Activated gamma-delta T cell treated with Interleukin-2 at 50 U/mL for 16 hours (primary cell): ENCODE results near the gene GEMIN5.
"Not testable (repeated sequence)": the region's sequence is repeated elsewhere in the genome, so short reads cannot be mapped to it uniquely, and the experiment has no call there.

ENCODE experiments used
- DNase-seq: peaks from one replicate; pipeline ENCODE4 v3.0.0-alpha.2; 2020

Gene GEMIN5

GRCh38 chr5:154940375-154940771 lies 2.4 kb upstream of the GEMIN5 start:
- DNase-seq = no peak

- DNase-seq = not testable (repeated sequence)
Measured at GRCh38 chr5:154939387-154939786, 1.4 kb upstream of the GEMIN5 start.

- DNase-seq = no peak
Measured at GRCh38 chr5:154937186-154937717, 759 bp downstream of the GEMIN5 start.

- no peak for DNase-seq
Measured at GRCh38 chr5:154934881-154935280, 3.1 kb downstream of the GEMIN5 start.

GRCh38 chr5:154933537-154933936 lies 4.5 kb downstream of the GEMIN5 start:
- DNase-seq = no peak

GRCh38 chr5:154923441-154924430 lies 14.3 kb downstream of the GEMIN5 start:
- no peak for DNase-seq

- DNase-seq = no peak
Measured at GRCh38 chr5:154917757-154918156, 20.3 kb downstream of the GEMIN5 start.

- no peak for DNase-seq
Measured at GRCh38 chr5:154916874-154917273, 21.1 kb downstream of the GEMIN5 start.

- DNase-seq = not testable (repeated sequence)
Measured at GRCh38 chr5:154905601-154906000, 32.4 kb downstream of the GEMIN5 start.

- no peak for DNase-seq
Measured at GRCh38 chr5:154901913-154902312, 36.1 kb downstream of the GEMIN5 start.

GRCh38 chr5:154901276-154901675 lies 36.7 kb downstream of the GEMIN5 start:
- DNase-seq = no peak

GRCh38 chr5:154900066-154900465 lies 37.9 kb downstream of the GEMIN5 start:
- DNase-seq = no peak

GRCh38 chr5:154899151-154899816 lies 38.7 kb downstream of the GEMIN5 start:
- no peak for DNase-seq

- DNase-seq = no peak
Measured at GRCh38 chr5:154898210-154898609, 39.8 kb downstream of the GEMIN5 start.

- no peak for DNase-seq
Measured at GRCh38 chr5:154896562-154897165, 41.3 kb downstream of the GEMIN5 start.

- no peak for DNase-seq
Measured at GRCh38 chr5:154895606-154896561, 42.1 kb downstream of the GEMIN5 start.

GRCh38 chr5:154893381-154893780 lies 44.6 kb downstream of the GEMIN5 start:
- no peak for DNase-seq

- no peak for DNase-seq
Measured at GRCh38 chr5:154892369-154892771, 45.6 kb downstream of the GEMIN5 start.

- no peak for DNase-seq
Measured at GRCh38 chr5:154885439-154885838, 52.6 kb downstream of the GEMIN5 start.

GRCh38 chr5:154884424-154884823 lies 53.6 kb downstream of the GEMIN5 start:
- no peak for DNase-seq

GRCh38 chr5:154881986-154882385 lies 56.0 kb downstream of the GEMIN5 start:
- DNase-seq = no peak
